Measurements from ENCODE around the gene PNPLA6. TPM values are rescaled to one million over a fixed set of nuclear protein-coding genes. Genes with fewer than 3 reads are reported as not detected.

PNPLA6 gene
- polyA plus RNA-seq, 12 donors, result 19.3 to 47.1 (median 24.1) TPM; not detected in 1

DNA sequence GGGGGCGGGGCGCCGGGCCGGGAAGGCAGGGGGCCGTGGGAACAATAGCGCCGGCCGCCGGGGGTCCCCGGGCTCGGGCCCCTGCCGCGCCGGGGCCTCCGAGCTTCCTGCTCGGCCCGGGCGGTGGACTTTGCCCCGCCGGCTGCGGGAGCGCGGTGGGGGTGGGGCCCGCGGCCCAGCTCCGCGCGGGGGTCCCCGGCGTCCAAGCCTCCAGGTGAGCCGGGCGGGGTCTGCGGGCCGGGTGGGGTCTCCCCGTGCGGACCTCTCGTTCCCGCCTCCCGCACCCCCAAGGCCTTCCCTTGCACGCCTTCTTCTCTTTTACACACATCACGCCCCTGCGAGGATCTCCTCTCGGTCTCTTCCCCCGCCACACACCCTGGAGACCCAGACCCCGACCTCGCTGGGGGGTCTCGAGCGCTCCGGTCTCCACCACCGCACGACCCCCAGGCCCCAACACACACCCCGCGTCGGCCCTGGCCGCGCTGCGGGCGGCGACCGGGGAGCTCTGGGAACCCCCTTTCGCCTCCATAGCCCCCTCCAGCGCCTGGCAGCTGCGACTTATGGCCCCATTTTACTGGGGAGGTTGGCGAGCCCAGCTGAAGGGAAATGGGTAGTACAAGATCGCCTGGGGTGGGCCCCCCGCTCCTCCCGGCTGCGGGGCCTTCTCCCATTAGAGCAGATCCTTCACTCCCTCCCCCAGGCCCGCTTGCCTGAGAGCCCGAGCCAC is 60.9 kb downstream of the PNPLA6 start:
- no peak for DNase-seq

DNA sequence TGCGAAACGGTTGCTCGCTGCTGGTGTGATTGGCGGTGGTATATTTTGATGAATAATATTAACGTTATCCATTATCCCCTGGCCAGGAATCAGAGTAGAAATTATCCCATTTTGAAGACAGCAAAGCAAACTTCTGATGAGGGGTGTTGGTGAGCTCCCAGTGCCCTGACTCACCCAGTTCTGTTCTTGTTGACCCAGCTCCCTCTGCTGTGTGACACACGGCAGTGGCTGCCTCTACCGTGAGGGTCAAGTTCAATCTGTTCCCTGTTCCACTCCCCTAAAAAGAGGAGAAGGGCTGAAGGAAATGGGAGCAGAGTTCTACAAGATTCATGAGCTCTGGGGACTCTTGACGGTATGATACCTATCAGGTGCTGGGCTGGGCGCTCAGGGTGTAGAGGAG is 62.2 kb downstream of the PNPLA6 start:
- no peak for DNase-seq

DNA sequence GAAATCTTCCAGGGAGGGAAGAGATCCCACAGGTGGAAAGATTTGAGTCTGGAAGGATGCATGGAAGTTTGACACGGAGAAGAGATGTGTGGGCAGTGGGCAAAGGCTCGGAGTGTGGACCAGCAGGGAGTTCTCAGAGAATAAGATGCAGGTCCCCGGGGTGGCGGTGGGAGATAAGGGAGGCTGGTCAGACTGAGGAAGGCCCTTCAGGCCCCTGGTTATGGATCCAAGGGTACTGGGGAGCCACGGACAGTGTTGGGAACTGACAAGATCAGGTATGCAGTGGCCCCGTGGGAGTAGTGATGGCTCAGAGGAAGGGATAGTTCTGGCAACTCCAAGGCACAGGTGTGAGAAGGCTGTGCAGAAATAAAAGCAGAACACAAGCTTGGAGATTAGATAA is 62.7 kb downstream of the PNPLA6 start:
- DNase-seq, result no peak

DNA sequence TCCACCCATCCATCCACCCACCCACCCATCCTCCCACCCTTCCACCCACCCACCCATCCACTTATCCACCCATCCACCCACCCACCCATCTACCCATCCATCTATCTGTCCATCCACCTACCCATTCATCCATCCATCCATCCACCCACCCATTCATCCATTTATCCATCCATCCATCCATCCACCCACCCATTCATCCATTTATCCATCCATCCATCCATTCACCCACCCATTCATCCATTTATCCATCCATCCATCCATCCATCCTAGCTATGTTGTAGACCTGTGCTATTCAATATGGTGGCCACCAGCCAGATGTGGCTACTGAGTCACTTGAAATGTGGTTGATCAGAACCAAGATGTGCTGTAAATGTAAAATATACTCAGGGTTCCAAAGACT is 65.2 kb downstream of the PNPLA6 start:
- no peak for DNase-seq

DNA sequence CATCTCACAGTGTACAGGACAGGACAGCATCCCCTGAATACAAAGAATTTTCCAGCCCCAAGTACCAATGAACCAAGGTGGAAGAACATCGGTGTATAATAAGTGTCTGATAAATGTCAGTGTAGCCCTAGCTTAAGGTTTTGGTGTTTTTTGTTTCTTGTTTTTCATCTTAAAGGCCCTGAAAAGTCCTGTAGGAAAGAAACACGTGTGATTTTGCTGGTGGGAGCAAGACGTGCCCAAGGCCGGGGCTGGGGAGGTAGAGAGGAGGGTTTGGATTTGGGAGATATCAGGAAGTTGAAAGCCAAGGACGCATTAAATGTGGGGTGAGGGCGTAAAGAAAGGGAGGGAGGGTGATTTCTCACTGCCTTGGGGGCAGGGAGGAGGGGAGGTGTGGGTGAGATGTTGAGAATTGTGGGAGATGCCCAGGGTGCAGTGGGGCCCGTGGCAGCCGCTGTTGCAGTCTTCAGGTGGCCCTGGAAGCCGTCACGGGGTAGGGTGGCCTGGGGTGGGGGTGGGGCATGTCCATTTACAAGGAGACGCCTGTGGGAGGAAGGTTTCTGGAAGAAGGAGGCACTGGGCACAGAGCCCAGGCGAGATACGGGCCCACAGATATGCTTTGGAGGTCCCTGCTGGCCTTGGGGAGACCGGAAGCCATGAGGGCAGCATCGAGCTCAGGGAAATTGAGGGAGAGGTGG is 66.9 kb downstream of the PNPLA6 start:
- DNase-seq, result no peak

DNA sequence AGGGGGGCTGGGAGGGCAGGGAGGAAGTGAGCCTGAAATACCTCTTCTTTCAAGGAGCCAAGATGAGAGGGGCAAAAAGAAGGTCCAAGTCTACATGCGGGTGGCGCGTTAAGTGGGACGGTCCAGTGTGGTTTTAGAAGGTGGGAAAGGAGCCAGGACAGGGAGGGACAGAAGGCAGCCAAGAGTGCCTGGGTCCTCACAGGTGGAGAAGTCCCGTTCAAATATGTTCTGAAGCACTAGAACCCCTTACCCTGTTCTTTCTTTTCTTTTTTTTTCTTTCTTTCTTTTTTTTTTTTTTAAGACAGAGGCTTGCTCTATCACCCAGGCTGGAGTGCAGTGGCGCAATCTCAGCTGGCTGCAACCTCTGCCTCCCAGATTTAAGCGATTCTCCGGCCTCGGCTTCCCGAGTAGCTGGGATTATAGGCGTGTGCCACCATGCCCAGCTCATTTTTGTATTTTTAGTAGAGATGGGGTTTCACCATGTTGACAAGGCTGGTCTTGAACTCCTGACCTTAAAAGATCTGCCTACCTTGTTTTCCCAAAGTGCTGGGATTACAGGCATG is 67.5 kb downstream of the PNPLA6 start:
- no peak for DNase-seq

DNA sequence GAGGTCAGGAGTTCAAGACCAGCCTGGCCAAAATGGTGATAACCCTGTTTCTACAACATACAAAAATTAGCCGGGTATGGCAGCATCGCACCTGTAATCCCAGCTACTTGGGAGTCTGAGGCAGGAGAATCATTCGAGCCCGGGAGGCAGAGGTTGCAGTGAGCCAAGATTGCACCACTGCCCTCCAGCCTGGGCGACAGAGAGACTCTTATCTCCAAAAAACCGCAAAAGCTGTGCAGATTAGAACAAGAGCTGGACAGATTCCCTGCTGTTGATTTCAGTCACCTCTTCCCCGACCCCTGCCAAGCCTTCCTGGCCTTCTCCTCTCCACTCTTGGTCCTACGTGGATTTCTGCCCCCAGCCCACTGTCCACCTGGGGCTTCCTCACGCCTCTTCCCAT is 68.4 kb downstream of the PNPLA6 start:
- no peak for DNase-seq

DNA sequence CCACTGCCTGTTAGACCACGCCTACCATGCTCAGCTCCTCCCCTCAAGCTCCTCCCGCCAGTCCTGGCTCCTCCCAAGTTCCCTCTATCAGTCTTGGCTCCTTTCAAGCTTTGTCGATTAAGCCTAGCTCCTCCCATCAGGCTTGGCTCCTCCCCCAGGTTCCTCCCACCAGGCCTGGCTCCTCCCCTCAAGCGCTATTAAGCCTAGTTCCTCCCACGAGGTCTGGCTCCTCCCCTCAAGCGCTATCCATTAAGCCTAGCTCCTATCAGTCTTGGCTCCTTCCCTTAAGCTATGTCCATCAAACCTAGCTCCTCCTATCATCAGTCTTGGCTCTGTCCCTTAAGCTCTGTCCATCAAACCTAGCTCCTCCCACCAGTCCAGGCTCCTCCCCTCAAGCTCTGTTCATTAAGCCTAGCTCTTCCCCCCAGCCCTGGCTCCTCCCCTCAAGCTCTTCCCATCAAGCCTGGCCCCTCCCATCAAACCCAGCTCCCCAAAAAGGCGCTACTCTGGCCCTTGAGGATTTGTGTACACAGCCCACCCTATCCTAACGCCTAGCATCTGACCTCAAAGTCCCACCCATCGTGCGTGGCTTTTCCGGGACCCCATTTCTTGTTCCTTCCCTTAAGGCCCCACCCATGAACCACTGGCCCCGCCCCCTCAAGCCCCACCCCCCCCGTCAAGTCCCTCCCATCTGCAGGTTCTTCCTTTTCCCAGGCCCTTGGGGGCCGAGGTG is 70.1 kb downstream of the PNPLA6 start:
- DNase-seq, result no peak

DNA sequence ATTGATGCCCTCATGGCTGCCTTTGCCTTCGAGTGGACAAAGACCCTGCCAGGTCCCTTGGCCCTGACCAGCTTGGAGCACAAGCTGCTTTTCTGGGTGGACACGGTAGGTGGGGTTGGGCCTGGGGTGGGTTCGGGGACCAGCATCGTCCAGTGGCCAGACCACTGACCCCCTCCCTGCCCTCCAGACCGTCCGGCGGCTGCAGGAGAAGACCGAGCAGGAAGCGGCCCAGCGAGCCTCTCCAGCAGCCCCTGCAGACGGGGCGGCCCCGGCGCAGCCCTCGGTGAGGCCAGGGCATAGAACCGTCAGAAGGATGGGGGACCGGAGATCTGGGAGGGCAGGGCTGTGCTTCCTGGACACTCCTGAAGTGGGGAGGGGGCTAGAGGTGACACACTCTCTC is 70.8 kb downstream of the PNPLA6 start:
- DNase-seq, result no peak

DNA sequence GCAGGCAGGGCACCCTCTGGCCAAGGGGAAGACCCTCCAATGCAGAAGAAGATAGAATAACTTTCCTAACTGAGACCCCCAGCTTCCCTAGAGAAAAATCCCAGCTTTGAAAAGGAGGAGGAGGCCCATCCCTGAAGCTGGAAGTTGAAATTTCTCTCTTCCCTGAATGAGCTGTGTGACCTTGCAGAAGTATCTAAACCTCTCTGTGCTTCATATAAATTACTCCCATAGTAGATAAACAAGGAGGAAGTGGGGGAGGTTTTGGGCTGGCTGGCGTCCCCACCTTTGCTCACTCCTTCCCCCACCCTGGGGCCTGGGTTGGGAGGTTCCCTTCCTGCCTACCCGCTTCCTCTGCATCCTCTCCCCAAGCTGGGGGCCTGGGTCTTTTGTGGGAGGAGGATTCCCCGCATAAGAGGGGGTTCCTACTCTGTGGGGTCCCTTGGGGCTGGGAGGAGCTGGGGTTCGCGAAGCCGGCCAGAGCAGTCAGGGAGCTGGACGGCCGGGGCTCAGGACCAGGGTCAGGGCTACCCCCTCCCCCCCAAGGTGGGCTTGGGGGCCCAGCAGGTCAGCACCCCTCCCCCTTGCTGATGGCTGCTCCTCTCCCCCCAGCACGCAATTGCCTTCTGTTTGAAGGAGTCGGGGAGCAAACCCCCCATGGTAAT is 71.8 kb downstream of the PNPLA6 start:
- no peak for DNase-seq

DNA sequence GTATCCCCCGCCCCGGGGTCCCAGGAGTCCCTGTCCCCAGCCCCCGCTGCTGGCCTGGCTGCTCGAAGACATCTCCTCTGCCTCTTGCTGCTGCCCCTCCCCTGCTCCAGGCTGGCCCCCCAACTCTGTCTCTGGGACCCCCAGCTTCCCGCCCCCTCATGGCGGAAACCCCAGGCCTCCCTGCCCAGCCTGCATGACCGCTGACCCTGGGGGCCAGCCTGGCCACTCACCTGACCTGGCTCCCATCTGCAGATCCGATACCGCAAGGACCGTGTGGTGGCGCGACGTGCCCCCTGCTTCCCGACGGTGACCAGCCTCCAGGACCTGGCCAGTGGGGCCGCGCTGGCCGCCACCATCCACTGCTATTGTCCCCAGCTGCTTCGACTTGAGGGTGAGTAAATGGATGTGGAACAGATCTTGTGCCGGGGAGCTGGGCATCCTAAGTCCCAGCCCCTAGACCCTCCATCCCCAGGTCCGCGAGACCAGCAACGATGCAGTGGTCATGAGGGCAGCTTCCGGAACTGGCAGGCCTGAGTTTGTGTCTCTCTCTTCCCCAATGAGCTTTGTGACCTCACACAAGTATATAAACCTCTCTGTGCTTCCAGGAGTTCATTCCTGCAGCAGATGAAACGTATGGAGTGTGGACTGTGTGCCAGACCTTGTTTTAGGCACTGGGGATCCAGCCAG is 72.5 kb downstream of the PNPLA6 start:
- no peak for DNase-seq

DNA sequence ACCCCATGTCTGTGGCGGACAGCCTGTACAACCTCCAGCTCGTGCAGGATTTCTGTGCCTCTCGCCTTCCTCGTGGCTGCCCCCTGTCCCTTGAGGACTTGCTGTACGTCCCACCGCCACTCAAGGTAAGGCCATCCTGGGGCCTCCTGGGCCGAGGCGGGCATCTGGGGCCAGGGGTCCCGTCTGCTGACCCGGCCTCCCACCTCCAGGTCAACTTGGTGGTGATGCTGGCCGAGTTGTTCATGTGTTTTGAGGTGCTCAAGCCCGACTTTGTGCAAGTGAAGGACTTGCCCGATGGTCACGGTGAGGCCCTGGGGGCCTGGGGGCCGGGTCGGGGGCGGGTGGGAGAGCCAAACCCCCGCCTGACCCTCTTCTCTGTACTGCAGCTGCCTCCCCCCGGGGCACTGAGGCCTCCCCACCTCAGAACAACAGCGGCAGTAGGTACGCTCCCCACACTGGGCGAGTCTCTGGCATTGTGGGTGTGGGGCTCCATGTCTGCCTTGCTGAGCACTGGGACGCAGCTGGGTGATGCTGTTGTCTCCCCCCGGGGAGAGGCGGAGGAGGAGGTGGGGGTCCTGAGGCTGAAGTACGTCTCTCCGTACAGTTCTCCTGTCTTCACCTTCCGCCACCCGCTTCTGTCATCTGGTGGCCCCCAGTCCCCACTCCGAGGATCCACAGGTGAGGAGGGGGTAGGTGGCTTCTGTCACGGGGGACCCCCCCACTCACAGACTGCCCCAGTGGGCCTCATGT is 75.1 kb downstream of the PNPLA6 start:
- no peak for DNase-seq

Other genes with a start within 250 kb of the PNPLA6 start
- gene INSR, start 241.3 kb upstream of the PNPLA6 start, polyA plus RNA-seq (ENCODE audit: insufficient read length in 12 of 12), result 100 to 1,000 TPM in 1 of 12 donors, 10 to 100 TPM in 11; 11.1 to 138 (median 16.9) TPM
- gene ARHGEF18, start 186.8 kb upstream of the PNPLA6 start, polyA plus RNA-seq (ENCODE audit: insufficient read length in 12 of 12), result 10 to 100 TPM in 10 of 12 donors, 1 to 10 TPM in 1, not detected in 1; 8.5 to 20.9 (median 13.9) TPM
- gene PEX11G, start 46.7 kb upstream of the PNPLA6 start, polyA plus RNA-seq (ENCODE audit: insufficient read length in 12 of 12), result 1 to 10 TPM in 10 of 12 donors, not detected in 2; 1.9 to 3.1 (median 2.3) TPM
- gene ZNF358, start 19.6 kb upstream of the PNPLA6 start, polyA plus RNA-seq (ENCODE audit: insufficient read length in 12 of 12), result 10 to 100 TPM in 11 of 12 donors, not detected in 1; 30.7 to 89.4 (median 36.4) TPM
- 10 to 100 TPM in 10 of 12 donors, 1 to 10 TPM in 1, not detected in 1; 9.7 to 16.7 (median 10.8) TPM for gene MCOLN1, start 13.1 kb upstream of the PNPLA6 start, polyA plus RNA-seq (ENCODE audit: insufficient read length in 12 of 12)
- 1 to 10 TPM in 3 of 12 donors, under 1 TPM in 7, not detected in 2; 0.06 to 8.8 (median 0.33) TPM for gene CAMSAP3, start 60.1 kb downstream of the PNPLA6 start, polyA plus RNA-seq (ENCODE audit: insufficient read length in 12 of 12)
- gene XAB2, start 93.8 kb downstream of the PNPLA6 start, polyA plus RNA-seq (ENCODE audit: insufficient read length in 12 of 12), result 10 to 100 TPM in 11 of 12 donors, not detected in 1; 17.4 to 32.6 (median 20.7) TPM
- 10 to 100 TPM in 11 of 12 donors, not detected in 1; 46.7 to 76.9 (median 63.3) TPM for gene PET100, start 94.1 kb downstream of the PNPLA6 start, polyA plus RNA-seq (ENCODE audit: insufficient read length in 12 of 12)
- gene PCP2, start 98.0 kb downstream of the PNPLA6 start, polyA plus RNA-seq (ENCODE audit: insufficient read length in 12 of 12), result under 1 TPM in 3 of 12 donors, not detected in 9; 0.16 to 0.66 (median 0.40) TPM
- 10 to 100 TPM in 2 of 12 donors, 1 to 10 TPM in 9, not detected in 1; 2.9 to 31.2 (median 4.1) TPM for gene STXBP2, start 101.4 kb downstream of the PNPLA6 start, polyA plus RNA-seq (ENCODE audit: insufficient read length in 12 of 12)
- gene RETN, start 133.3 kb downstream of the PNPLA6 start, polyA plus RNA-seq (ENCODE audit: insufficient read length in 12 of 12), result 1 to 10 TPM in 10 of 12 donors, not detected in 2; 1.2 to 6.2 (median 1.8) TPM
- under 1 TPM in 6 of 12 donors, not detected in 6; 0.11 to 0.94 (median 0.26) TPM for gene MCEMP1, start 141.4 kb downstream of the PNPLA6 start, polyA plus RNA-seq (ENCODE audit: insufficient read length in 12 of 12)
- gene TRAPPC5, start 145.1 kb downstream of the PNPLA6 start, polyA plus RNA-seq (ENCODE audit: insufficient read length in 12 of 12), result 10 to 100 TPM in 11 of 12 donors, not detected in 1; 24.1 to 50.8 (median 29.3) TPM
- gene FCER2, start 166.4 kb downstream of the PNPLA6 start, polyA plus RNA-seq (ENCODE audit: insufficient read length in 12 of 12), result 1 to 10 TPM in 1 of 12 donors, under 1 TPM in 9, not detected in 2; 0.27 to 1.8 (median 0.43) TPM
- gene CLEC4G, start 196.4 kb downstream of the PNPLA6 start, polyA plus RNA-seq (ENCODE audit: insufficient read length in 12 of 12), result under 1 TPM in 5 of 12 donors, not detected in 7; 0.19 to 0.47 (median 0.24) TPM
- gene CD209, start 211.8 kb downstream of the PNPLA6 start, polyA plus RNA-seq (ENCODE audit: insufficient read length in 12 of 12), result 1 to 10 TPM in 11 of 12 donors, not detected in 1; 2.2 to 6.3 (median 3.5) TPM
- gene CLEC4M, start 227.5 kb downstream of the PNPLA6 start, polyA plus RNA-seq (ENCODE audit: insufficient read length in 12 of 12), result 1 to 10 TPM in 1 of 12 donors, under 1 TPM in 3, not detected in 8; 0.13 to 1.1 (median 0.40) TPM

Data from muscle of arm (tissue), 12 donors.